ENCODE results near the gene SLC22A23.

SLC22A23 gene

DNA sequence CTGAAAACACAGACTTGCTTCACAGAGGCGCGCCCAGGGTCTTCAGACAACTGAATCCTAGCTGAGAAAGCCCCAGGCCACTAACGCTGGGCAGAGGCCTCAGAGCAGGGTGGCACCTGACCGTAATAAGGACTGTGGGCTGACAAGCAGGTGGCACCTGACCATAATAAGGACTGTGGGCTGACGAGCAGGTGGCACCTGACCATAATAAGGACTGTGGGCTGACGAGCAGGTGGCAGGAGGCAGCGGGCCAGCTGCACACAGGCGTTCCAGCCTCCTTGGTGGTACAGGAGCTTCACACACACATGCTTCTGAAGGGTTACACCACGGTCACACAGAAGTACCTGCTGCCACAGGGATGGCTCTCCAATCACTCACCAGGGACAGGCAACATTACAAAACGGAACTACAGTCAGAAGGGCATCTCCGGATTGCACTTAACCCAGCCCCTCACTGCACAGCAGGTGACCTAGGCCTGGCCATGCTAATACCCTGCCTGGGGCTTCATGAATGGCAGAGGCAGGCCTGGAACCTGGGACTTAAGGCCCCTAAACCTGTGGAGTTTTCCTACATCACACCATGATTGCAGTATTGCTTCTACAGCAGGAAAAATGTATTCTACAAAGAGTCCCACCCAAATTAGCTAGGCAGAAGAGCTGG, 147.3 kb downstream of the SLC22A23 start:
- FAIRE-seq (no peak), DNase-seq (ENCODE audit: insufficient read length, low spot score) (no peak)
- TF ChIP-seq, protein P1, sequence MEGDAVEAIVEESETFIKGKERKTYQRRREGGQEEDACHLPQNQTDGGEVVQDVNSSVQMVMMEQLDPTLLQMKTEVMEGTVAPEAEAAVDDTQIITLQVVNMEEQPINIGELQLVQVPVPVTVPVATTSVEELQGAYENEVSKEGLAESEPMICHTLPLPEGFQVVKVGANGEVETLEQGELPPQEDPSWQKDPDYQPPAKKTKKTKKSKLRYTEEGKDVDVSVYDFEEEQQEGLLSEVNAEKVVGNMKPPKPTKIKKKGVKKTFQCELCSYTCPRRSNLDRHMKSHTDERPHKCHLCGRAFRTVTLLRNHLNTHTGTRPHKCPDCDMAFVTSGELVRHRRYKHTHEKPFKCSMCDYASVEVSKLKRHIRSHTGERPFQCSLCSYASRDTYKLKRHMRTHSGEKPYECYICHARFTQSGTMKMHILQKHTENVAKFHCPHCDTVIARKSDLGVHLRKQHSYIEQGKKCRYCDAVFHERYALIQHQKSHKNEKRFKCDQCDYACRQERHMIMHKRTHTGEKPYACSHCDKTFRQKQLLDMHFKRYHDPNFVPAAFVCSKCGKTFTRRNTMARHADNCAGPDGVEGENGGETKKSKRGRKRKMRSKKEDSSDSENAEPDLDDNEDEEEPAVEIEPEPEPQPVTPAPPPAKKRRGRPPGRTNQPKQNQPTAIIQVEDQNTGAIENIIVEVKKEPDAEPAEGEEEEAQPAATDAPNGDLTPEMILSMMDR (IDR thresholded peaks at IDR 0.05; ENCODE audit: insufficient read depth, missing control alignments), result no peak

DNA sequence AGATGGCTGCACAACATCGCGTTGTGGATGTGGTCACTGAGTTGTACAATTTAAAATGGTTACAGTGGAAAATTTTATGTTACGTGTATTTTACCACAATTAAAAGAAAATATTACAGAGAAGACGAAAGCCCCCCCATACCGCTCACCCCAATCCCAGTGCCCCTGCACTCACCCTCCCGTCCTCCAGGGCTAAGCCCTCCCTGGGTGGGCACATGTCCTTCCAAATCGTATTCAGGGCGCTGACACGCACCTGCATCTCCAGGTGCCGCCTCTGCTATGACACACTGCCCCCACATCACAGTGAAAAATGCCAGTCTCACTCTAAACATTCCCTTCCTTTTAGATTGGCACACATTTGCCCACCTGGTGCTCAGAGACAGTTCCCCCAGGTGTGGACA, 148.7 kb downstream of the SLC22A23 start:
- TF ChIP-seq, protein P1 (IDR thresholded peaks at IDR 0.05; ENCODE audit: insufficient read depth, missing control alignments), result no peak
- DNase-seq (ENCODE audit: insufficient read length, low spot score), result no peak
- FAIRE-seq, result no peak

DNA sequence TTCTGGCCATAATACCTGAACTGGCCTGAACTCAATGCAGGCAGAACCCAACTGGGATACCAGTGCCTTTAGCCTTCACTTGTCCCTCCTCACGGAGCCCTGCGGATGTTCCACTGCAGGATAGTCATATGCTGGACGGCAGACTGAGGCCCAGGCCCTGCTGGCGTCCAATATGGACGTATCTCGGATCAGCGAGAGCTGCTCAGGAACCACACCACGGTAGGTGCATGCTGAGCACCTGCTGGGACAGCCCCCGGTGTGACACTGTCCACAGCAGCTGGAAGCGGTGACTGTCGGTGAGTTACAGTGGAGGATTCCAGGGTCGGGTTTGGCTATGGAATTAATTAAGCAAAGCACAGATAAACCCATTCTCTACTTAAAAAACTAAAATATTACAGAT, 149.4 kb downstream of the SLC22A23 start:
- DNase-seq (ENCODE audit: insufficient read length, low spot score) (no peak), FAIRE-seq (no peak)
- TF ChIP-seq, protein P1 (IDR thresholded peaks at IDR 0.05; ENCODE audit: insufficient read depth, missing control alignments), result no peak

DNA sequence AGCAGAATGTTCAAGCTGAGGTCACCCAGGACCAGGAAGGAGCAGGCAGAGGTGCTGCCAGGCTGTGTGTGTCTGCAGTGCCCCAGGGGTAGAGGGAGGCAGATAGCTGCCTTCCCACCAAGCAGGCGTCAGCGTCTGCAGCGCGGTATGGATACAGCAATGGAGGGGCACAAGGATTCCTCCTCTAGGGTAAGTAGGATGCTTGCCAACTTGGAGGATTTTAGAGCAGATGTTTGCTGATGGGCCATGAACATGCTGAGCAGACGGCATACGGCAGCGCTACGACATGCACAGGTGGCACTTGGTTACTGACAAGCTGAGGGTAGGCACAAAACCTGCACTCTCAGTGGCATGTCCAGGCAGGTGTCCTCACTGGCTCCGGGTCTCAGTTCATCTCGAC, 150.0 kb downstream of the SLC22A23 start:
- no peak for DNase-seq (ENCODE audit: insufficient read length, low spot score)
- TF ChIP-seq, protein P1 (IDR thresholded peaks at IDR 0.05; ENCODE audit: insufficient read depth, missing control alignments), result no peak
- FAIRE-seq, result no peak

DNA sequence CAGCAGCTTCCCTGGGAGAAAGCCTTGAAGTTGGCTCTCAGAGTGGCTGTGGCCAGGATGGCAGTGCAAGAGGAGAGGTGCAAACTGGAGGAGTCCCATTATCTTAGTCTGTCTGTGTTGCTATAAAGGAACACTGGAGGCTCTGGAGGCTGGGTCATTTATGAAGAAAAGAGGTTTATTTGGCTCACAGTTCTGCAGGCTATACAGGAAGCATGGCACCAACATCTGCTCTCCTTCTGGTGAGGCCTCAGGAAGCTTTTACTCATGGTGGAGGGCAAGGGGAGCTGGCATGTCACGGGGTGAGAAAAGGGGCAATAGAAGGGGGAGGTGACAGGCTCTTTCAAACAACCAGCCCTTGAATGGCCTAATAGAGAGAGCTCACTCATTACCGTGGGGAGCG, 151.0 kb downstream of the SLC22A23 start:
- TF ChIP-seq, protein P1 (IDR thresholded peaks at IDR 0.05; ENCODE audit: insufficient read depth, missing control alignments), result no peak
- FAIRE-seq (no peak), DNase-seq (ENCODE audit: insufficient read length, low spot score) (no peak)

DNA sequence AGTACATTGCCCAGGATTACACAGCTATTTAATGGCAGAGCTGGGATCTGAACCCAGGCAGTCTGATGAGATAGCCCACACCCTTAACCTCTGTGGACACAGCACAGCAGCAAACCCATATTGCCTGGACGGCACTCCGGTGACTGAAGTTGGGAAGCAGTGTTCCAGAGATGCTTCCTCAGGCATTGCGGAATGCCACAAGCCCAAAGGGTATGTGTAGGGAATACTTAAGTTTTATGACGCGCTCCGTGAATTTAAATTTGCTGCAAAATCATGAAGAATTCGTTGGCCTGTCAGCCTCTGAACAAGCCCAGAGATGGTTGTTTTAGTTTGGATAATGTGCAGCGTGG, 151.7 kb downstream of the SLC22A23 start:
- TF ChIP-seq, protein P1 (IDR thresholded peaks at IDR 0.05; ENCODE audit: insufficient read depth, missing control alignments), result no peak
- DNase-seq (ENCODE audit: insufficient read length, low spot score) (no peak), FAIRE-seq (no peak)

DNA sequence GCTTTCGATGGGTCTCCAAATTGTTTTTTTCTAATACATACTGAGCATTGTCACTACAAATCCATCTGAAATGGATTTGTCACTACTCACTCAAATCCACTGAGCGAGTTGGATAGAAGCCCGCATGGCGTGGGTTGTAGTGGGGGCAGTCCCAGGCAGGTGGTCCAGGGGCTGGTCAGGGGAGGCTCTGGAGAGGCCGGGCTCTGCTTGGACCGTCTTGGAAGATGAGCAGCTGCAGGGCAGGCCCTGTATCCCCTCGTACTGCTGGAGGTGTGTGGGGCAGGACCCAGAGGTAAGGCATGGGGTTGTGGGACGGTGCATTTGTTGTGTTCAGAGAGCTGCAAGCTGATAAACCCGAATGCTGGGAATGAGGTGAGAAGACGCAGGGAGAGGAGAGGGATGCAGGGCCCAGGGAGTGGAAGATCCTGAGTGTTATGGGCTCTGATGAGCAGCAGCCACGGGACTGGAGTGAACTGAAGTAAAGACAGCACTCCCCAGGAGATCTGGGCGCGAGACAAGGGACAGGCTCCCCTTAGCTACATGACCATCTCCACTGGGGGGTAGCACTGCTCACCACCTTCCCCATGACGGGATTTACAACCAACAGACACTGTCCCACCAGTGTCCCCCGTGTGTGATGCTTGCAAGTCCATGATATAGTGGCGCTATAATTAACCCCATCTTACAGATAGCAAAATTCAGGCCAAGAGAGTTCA, 152.2 kb downstream of the SLC22A23 start:
- TF ChIP-seq, protein P1 (IDR thresholded peaks at IDR 0.05; ENCODE audit: insufficient read depth, missing control alignments), result no peak
- FAIRE-seq (no peak), DNase-seq (ENCODE audit: insufficient read length, low spot score) (no peak)

Data from D721Med (cell line).